H1 (cell line): ENCODE results near the gene ACVR2B. TPM values are rescaled to one million over a fixed set of nuclear protein-coding genes. Genes with fewer than 3 reads are reported as not detected.

Experiments used
- CTCF ChIA-PET: fragments of 300-600 bp; sonication (Branson Sonifier 250); formaldehyde crosslinking; loops from one replicate; lab custom pipeline; 2021; ENCODE audit not compliant: partially characterized antibody; lab: Charles Lee
- POLR2A ChIA-PET: fragments of 300-600 bp; sonication (Branson Sonifier 250); formaldehyde crosslinking; loops from one replicate; lab custom pipeline; 2021; ENCODE audit warnings: inconsistent platforms; ENCODE audit not compliant: partially characterized antibody; lab: Charles Lee
- DNase-seq, 2 experiments: peaks; one replicate each; pipeline versions ENCODE4 v3.0.0 to v3.0.0-alpha.2; 2010 to 2022; ENCODE audit warnings: low spot score in 2 of 2, low read depth in 1 of 2, mixed read lengths in 1 of 2
- FAIRE-seq: peaks from 2 replicates; lab custom pipeline; 2011; peaks lifted over from hg19 to GRCh38; lab: Jason Lieb, UNC
- H2AFZ ChIP-seq: 2 replicates; pipeline ENCODE4 v1.8.1; 2012; ENCODE audit warnings: low read length, inconsistent platforms
- H2AK5ac ChIP-seq: 2 replicates; pipeline ENCODE4 v1.6.1; 2013; ENCODE audit warnings: low read depth, low read length
- H2BK120ac ChIP-seq: replicated peaks from 2 replicates; pipeline ENCODE3; 2013; ENCODE audit warnings: low read depth, low read length, inconsistent platforms
- H2BK12ac ChIP-seq: 2 replicates; pipeline ENCODE4 v1.6.1; 2013; ENCODE audit warnings: low read depth, low read length
- H2BK15ac ChIP-seq: 2 replicates; pipeline ENCODE4 v1.6.1; 2013; ENCODE audit warnings: low read length
- H2BK20ac ChIP-seq: 2 replicates; pipeline ENCODE4 v1.6.1; 2013; ENCODE audit warnings: low read length
- H2BK5ac ChIP-seq: 2 replicates; pipeline ENCODE4 v1.6.1; 2013; ENCODE audit warnings: low read depth, low read length
- H3K14ac ChIP-seq: 2 replicates; pipeline ENCODE4 v1.6.1; 2013; ENCODE audit warnings: inconsistent platforms; ENCODE audit not compliant: insufficient read length
- H3K18ac ChIP-seq: 2 replicates; pipeline ENCODE4 v1.6.1; 2013; ENCODE audit warnings: low read length; ENCODE audit errors: extremely low read depth
- H3K23ac ChIP-seq: 2 replicates; pipeline ENCODE4 v1.6.1; 2013; ENCODE audit warnings: inconsistent platforms; ENCODE audit not compliant: insufficient read length
- H3K23me2 ChIP-seq: 2 replicates; pipeline ENCODE4 v1.6.1; 2013; ENCODE audit warnings: low read depth, low read length
- H3K27ac ChIP-seq: 2 replicates; pipeline ENCODE4 v1.6.1; 2011; ENCODE audit warnings: low read depth, low read length, inconsistent platforms
- H3K27me3 ChIP-seq, 4 experiments: replicated peaks in 1 of 4; 1 replicate in 1 of 4; 2 replicates in 3 of 4; pipeline versions ENCODE4 v1.6.1 to v1.8.1; 2011 to 2013; ENCODE audit warnings: low read length in 3 of 4, mild to moderate bottlenecking in 3 of 4, inconsistent platforms in 2 of 4, mixed read lengths in 2 of 4, moderate library complexity in 1 of 4; ENCODE audit not compliant: control insufficient read depth in 3 of 4, insufficient read depth in 3 of 4; ENCODE audit errors: extremely low read depth in 1 of 4
- H3K36me3 ChIP-seq, 4 experiments: 2 replicates each; pipeline versions ENCODE4 v1.6.1 to v1.8.1; 2011 to 2013; ENCODE audit warnings: mild to moderate bottlenecking in 4 of 4, low read length in 3 of 4, moderate library complexity in 2 of 4, control low read depth in 1 of 4, inconsistent platforms in 1 of 4; ENCODE audit not compliant: insufficient read depth in 4 of 4, control insufficient read depth in 2 of 4
- H3K4ac ChIP-seq: replicated peaks from 2 replicates; pipeline ENCODE3; 2013; ENCODE audit warnings: low read length, low read depth, mixed read lengths, inconsistent platforms; ENCODE audit not compliant: insufficient read length
- H3K4me1 ChIP-seq, 4 experiments: replicated peaks in 1 of 4; 1 replicate in 1 of 4; 2 replicates in 3 of 4; pipeline versions ENCODE4 v1.6.1 to v1.8.1; 2011 to 2013; ENCODE audit warnings: low read length in 3 of 4, inconsistent platforms in 2 of 4, mixed read lengths in 1 of 4; ENCODE audit not compliant: insufficient read depth in 4 of 4, control insufficient read depth in 3 of 4
- H3K4me2 ChIP-seq, 2 experiments: 2 replicates each; pipeline versions ENCODE4 v1.6.1 to v1.8.1; 2011 to 2013; ENCODE audit warnings: low read depth in 2 of 2, low read length in 2 of 2, control low read depth in 1 of 2, inconsistent platforms in 1 of 2, mild to moderate bottlenecking in 1 of 2; ENCODE audit not compliant: insufficient read depth in 1 of 2
- H3K4me3 ChIP-seq, 4 experiments: fragments of 200-600, 300-600 bp in 1 of 4; sonication (generic), shearing (Covaris generic), sonication (Bioruptor Twin) in 1 of 4; 2 replicates each; pipeline versions ENCODE4 v1.5.1 to v1.8.1; 2011 to 2016; ENCODE audit warnings: low read length in 4 of 4, low read depth in 3 of 4, control low read depth in 2 of 4, inconsistent platforms in 2 of 4, mild to moderate bottlenecking in 2 of 4, mixed read lengths in 1 of 4, moderate library complexity in 1 of 4; ENCODE audit not compliant: insufficient read depth in 2 of 4; ENCODE audit errors: extremely low read depth in 1 of 4
- H3K56ac ChIP-seq: replicated peaks from 2 replicates; pipeline ENCODE3; 2013; ENCODE audit warnings: low read depth, mild to moderate bottlenecking, mixed read lengths, low read length, inconsistent platforms; ENCODE audit not compliant: insufficient read length
- H3K79me1 ChIP-seq: 2 replicates; pipeline ENCODE4 v1.6.1; 2013; ENCODE audit warnings: low read depth, low read length, control low read depth
- H3K79me2 ChIP-seq, 2 experiments: 2 replicates each; pipeline versions ENCODE4 v1.6.1 to v1.8.1; 2012 to 2013; ENCODE audit warnings: low read length in 2 of 2, mild to moderate bottlenecking in 2 of 2, inconsistent platforms in 1 of 2; ENCODE audit not compliant: insufficient read depth in 2 of 2, control insufficient read depth in 1 of 2
- H3K9ac ChIP-seq, 4 experiments: replicated peaks in 1 of 4; 1 replicate in 1 of 4; 2 replicates in 3 of 4; pipeline versions ENCODE4 v1.6.1 to v1.8.1; 2011 to 2013; ENCODE audit warnings: low read depth in 3 of 4, low read length in 3 of 4, control low read depth in 2 of 4, mild to moderate bottlenecking in 2 of 4, moderate library complexity in 2 of 4, inconsistent platforms in 1 of 4; ENCODE audit errors: extremely low read depth in 1 of 4
- H3K9me3 ChIP-seq, 2 experiments: 2 replicates each; pipeline versions ENCODE4 v1.6.1 to v1.8.1; 2012 to 2013; ENCODE audit warnings: mild to moderate bottlenecking in 2 of 2, moderate library complexity in 2 of 2, control low read depth in 1 of 2, inconsistent platforms in 1 of 2, low read depth in 1 of 2, low read length in 1 of 2, mixed read lengths in 1 of 2; ENCODE audit not compliant: insufficient read depth in 2 of 2
- H4K20me1 ChIP-seq, 2 experiments: replicated peaks in 1 of 2; 2 replicates each; pipeline versions ENCODE3 to v1.8.1; 2011 to 2013; ENCODE audit warnings: inconsistent platforms in 2 of 2, low read length in 2 of 2, mild to moderate bottlenecking in 1 of 2; ENCODE audit not compliant: insufficient read depth in 2 of 2, control insufficient read depth in 1 of 2
- H4K5ac ChIP-seq: 2 replicates; pipeline ENCODE4 v1.6.1; 2013; ENCODE audit warnings: low read length, low read depth, mixed read lengths, inconsistent platforms; ENCODE audit not compliant: insufficient read length
- H4K8ac ChIP-seq: 2 replicates; pipeline ENCODE4 v1.8.0; 2013; ENCODE audit warnings: mild to moderate bottlenecking, moderate library complexity, low read length, inconsistent platforms; ENCODE audit not compliant: insufficient read depth; ENCODE audit errors: extremely low read depth
- H4K91ac ChIP-seq: replicated peaks from 2 replicates; pipeline ENCODE3; 2013; ENCODE audit warnings: low read length, mixed read lengths, inconsistent platforms; ENCODE audit not compliant: insufficient read length
- BACH1 ChIP-seq: IDR thresholded peaks from 2 replicates; pipeline ENCODE4 v1.6.1; 2012; ENCODE audit warnings: low read length, improper control_type of control experiment
- CEBPB ChIP-seq: IDR thresholded peaks from 2 replicates; pipeline ENCODE4 v1.6.1; 2012; ENCODE audit warnings: low read depth, low read length
- E2F6 ChIP-seq: IDR thresholded peaks from 2 replicates; pipeline ENCODE4 v1.6.1; 2012; ENCODE audit warnings: inconsistent platforms
- KDM1A ChIP-seq: fragments of 200-600, 300-600 bp; sonication (generic); IDR thresholded peaks from 2 replicates; pipeline ENCODE4 v1.7.1; 2016; ENCODE audit warnings: mild to moderate bottlenecking, low read length, borderline replicate concordance
- KDM4A ChIP-seq: IDR thresholded peaks from one replicate; pipeline ENCODE4 v1.7.1; 2012; ENCODE audit warnings: low read depth, mild to moderate bottlenecking, moderate library complexity, low read length, inconsistent platforms; ENCODE audit not compliant: severe bottlenecking
- KDM5A ChIP-seq: fragments of 200-600 bp; IDR thresholded peaks from 2 replicates; pipeline ENCODE4 v1.7.1; 2012; ENCODE audit warnings: mild to moderate bottlenecking, low read length, inconsistent platforms, mixed read lengths
- PHF8 ChIP-seq: fragments of 200-600 bp; sonication (generic); conservative IDR thresholded peaks from 2 replicates; pipeline ENCODE4 v1.7.1; 2012; ENCODE audit warnings: low read depth, mild to moderate bottlenecking, inconsistent platforms, low read length, moderate library complexity
- POLR2A ChIP-seq, 2 experiments: IDR thresholded peaks; 1 replicate in 1 of 2; 2 replicates in 1 of 2; pipeline ENCODE4 v1.6.1; 2011; ENCODE audit warnings: low read depth in 2 of 2, low read length in 2 of 2, mild to moderate bottlenecking in 2 of 2; ENCODE audit errors: control extremely low read depth in 1 of 2
- RAD21 ChIP-seq, 2 experiments: IDR thresholded peaks in 1 of 2; conservative IDR thresholded peaks in 1 of 2; 2 replicates each; pipeline ENCODE4 v1.6.1; 2011; ENCODE audit warnings: low read depth in 2 of 2, low read length in 2 of 2, improper control_type of control experiment in 1 of 2, inconsistent platforms in 1 of 2, mild to moderate bottlenecking in 1 of 2, moderate library complexity in 1 of 2
- RFX5 ChIP-seq: IDR thresholded peaks from 2 replicates; pipeline ENCODE4 v1.6.1; 2011; ENCODE audit warnings: low read depth, low read length, improper control_type of control experiment, borderline replicate concordance
- SP1 ChIP-seq: IDR thresholded peaks from 2 replicates; pipeline ENCODE4 v1.6.1; 2011; ENCODE audit warnings: low read depth, low read length
- SP4 ChIP-seq: IDR thresholded peaks from 2 replicates; pipeline ENCODE4 v1.6.1; 2012; ENCODE audit warnings: low read length, inconsistent platforms
- TBP ChIP-seq: IDR thresholded peaks from 2 replicates; pipeline ENCODE4 v1.6.1; 2011; ENCODE audit warnings: low read depth, low read length, improper control_type of control experiment
- WGBS, 2 experiments: shearing (Covaris generic) in 1 of 2; methylation state at CpG; one replicate each; pipeline versions ENCODE4 v1.1.6 to v1.1.7; 2013 to 2015; ENCODE audit warnings: low lambda C conversion rate in 2 of 2, mixed read lengths in 2 of 2, inconsistent platforms in 1 of 2, low coverage in 1 of 2, missing lambda C conversion rate in 1 of 2; ENCODE audit not compliant: insufficient replicate concordance in 2 of 2, insufficient coverage in 1 of 2, insufficient read length in 1 of 2; ENCODE audit errors: extremely low coverage in 1 of 2, missing lambda C conversion rate in 1 of 2; 5-methylcytosine and 5-hydroxymethylcytosine counted together
- polyA plus RNA-seq, 7 experiments: library from polyadenylated mRNA; depleted of rRNA in 3 of 7; stranded (reverse) in 5 of 7; unstranded in 2 of 7; fragments of >200 nt in 5 of 7; fragments of 200-250 nt in 2 of 7; gene quantifications; 1 replicate in 5 of 7; 2 replicates in 1 of 7; 4 replicates in 1 of 7; pipeline versions ENCODE4 v1.2.1 to v1.2.3, GENCODE V29; 2011 to 2013; ENCODE audit warnings: missing spikeins in 2 of 7, mixed read lengths in 2 of 7
- total RNA-seq: library from RNA; stranded (reverse); fragmentation: NEBNext Ultra II Directional; extraction: Animal tissue kit (Norgen Biotek cat#: 25700); gene quantifications from 2 replicates; pipeline ENCODE4 v1.2.1, GENCODE V29; 2021

The ACVR2B gene
- total and polyA plus RNA-seq, 2 of the 8 experiments (the other 6 are each of a cell fraction or from before 2014, with no cell fraction given) = 24.7 to 109 TPM

DNA sequence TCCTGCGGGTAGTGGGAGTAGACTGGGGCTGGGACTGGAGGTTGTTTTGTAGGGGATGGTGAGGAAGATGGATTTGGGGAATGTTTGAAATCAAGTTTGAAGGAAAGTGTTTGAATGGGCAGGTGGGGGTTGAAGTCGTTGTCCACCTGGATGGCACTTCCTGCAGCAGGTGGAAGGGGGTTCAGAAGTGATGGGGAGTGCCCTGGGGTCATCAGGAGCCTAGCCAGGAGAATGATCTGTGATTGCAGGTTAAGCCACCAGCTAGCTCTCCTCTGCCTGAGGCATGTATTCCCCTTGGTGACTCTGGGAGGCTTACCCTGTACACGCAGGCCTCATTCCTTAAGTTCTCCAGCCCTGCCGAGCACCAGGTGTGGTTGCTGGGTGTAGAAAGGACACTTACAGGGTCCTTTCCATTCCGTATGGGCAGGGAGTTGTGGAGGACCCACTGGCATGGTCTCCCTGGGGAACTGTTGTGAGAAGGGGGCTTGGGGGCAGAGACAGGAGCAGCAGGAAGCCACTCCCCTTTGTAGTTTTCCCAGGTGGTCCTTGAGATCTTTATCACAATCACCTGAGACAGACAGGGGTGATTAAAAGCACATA lies 22.6 kb downstream of the ACVR2B start:
- peaks cover 0 to 4% (median 2%) of the 10 kb centered on the region in 4 experiments; a peak in 4 of 7 replicates for H3K4me1 ChIP-seq
- no peak overlapping the region for H4K8ac ChIP-seq
- no peak overlapping the region for H3K18ac ChIP-seq
- no peak overlapping the region for H4K5ac ChIP-seq
- DNase-seq = no peak
- H2AK5ac ChIP-seq = no peak overlapping the region
- no peak overlapping the region for H2BK12ac ChIP-seq
- no peak overlapping the region for H2BK120ac ChIP-seq
- peaks cover 47% of the 10 kb centered on the region for H3K79me1 ChIP-seq
- ChIA-PET CTCF (interaction anchor here (1.2 to 1.3 kb wide), 2 partner anchors 14 to 130 kb away, joined by 3 to 6 read pairs; partner anchors contain the start of gene XYLB), POLR2A (no interaction called here)
- H2BK20ac ChIP-seq = no peak overlapping the region
- no peak overlapping the region for H3K56ac ChIP-seq
- peaks cover 14 to 66% of the 10 kb centered on the region in 2 experiments for H3K79me2 ChIP-seq
- H4K91ac ChIP-seq = no peak overlapping the region
- FAIRE-seq = no peak
- H3K27me3 ChIP-seq = no peaks in the 10 kb centered on the region
- H3K27ac ChIP-seq = no peak overlapping the region
- H3K4me2 ChIP-seq = no peak overlapping the region
- H2AFZ ChIP-seq = no peak overlapping the region
- peak overlapping the region; percentile 18; the same call in 1 of the 2 replicates for H2BK5ac ChIP-seq
- 80% methylated on average over 5 of the region's 5 CpGs; no CpG with 5 or more reads in 1 of the 2 experiments for WGBS, 2 experiments
- peaks cover 13 to 26% (median 19%) of the 10 kb centered on the region in 4 experiments for H3K36me3 ChIP-seq
- no peak overlapping the region for H3K14ac ChIP-seq
- H3K4me3 ChIP-seq = no peak overlapping the region
- H2BK15ac ChIP-seq = no peak overlapping the region
- no peak overlapping the region for H3K4ac ChIP-seq
- no peak overlapping the region for H3K9ac ChIP-seq
- no peaks in the 10 kb centered on the region; the same call in 1 of the 2 replicates for H3K23me2 ChIP-seq
- no peaks in the 10 kb centered on the region for H3K9me3 ChIP-seq
- H4K20me1 ChIP-seq = peaks cover 20 to 41% of the 10 kb centered on the region in 2 experiments
- no peak overlapping the region for H3K23ac ChIP-seq
- TF ChIP-seq RFX5 (no peak), KDM4A (no peak), RAD21 (IDR thresholded peaks at IDR 0.05 in 1 of 2, conservative IDR thresholded peaks at IDR 0.05 in 1 of 2; ENCODE audit: low read depth in 2 of 2, low read length in 2 of 2) (no peak), KDM1A (no peak), PHF8 (no peak), E2F6 (no peak), POLR2A (IDR thresholded peaks at IDR 0.05; ENCODE audit: control extremely low read depth in 1 of 2, low read depth in 2 of 2, low read length in 2 of 2) (no peak), KDM5A (no peak), SP4 (no peak), BACH1 (no peak), SP1 (no peak), TBP (no peak), CEBPB (no peak)
